ENCODE results near the gene CHRND.

CHRND gene

DNA sequence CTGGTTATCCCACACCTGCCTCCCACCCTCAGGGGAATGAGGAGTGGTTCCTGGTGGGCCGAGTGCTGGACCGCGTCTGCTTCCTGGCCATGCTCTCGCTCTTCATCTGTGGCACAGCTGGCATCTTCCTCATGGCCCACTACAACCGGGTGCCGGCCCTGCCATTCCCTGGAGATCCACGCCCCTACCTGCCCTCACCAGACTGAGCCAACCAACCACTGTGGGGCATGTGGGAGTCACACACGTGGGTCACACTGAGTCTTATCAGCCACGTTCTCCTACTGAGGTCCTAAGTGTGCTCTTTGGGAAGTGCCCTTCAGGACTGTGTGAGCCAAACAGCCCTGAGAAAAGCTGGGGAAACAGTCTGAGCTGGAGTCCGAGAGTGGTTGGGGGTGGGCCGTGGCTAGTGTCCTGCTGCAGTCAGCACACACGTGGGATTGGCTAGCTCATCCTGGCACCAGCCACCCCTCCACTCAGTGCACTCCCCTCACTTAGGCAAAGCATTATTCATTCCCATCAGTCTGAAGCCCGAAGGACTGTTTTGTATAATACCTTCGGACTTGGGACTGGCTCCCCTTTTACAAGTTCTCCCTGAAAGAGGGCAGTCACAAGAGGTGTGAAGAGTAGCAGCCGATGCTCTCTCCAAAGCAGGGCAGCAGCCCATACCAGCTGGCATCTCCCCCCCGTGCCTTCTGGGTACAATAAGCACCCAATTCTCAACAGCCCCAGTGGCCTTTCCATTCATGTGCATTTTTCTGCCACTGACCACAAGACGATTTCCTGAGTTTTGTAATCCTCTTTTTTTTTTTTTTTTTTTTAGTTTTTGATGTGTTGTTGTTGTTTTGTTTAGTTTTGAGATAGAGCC, 19.8 kb downstream of the CHRND start:
- Histone ChIP-seq H3K4me3 (ENCODE audit: low read depth, low read length) (no peak overlapping the region), H2AFZ (ENCODE audit: low read length, unreplicated experiment) (no peak overlapping the region), H3K27me3 (ENCODE audit: insufficient read depth, low read length) (no peaks in the 10 kb centered on the region), H3K79me2 (ENCODE audit: control insufficient read depth, insufficient read depth, low read length, unreplicated experiment) (peaks cover 21% of the 10 kb centered on the region), H3K4me1 (ENCODE audit: control insufficient read depth, insufficient read depth, low read length, unreplicated experiment) (no peaks in the 10 kb centered on the region), H3K36me3 (ENCODE audit: insufficient read depth, low read length) (peaks cover 17% of the 10 kb centered on the region; the same call in 1 of the 2 replicates), H3K27ac (ENCODE audit: low read depth, low read length) (no peak overlapping the region)

DNA sequence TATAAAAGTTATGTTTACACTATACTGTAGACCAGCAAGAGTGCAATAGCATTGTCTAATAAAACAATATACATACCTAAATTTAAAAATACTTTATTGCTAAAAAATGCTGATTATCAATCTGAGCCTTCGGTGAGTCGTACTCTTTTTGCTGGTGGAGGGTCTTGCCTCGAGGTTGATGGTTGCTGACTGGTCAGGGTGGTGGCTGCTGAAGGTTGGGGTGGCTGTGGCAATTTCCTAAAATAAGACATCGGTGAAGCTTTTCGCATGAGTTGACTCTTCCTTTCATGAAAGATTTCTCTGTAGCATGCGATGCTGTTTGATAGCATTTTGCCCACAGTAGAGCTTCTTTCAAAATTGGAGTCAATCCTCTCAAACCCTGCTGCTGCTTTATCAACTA, 22.0 kb downstream of the CHRND start:
- H3K79me2 ChIP-seq (ENCODE audit: control insufficient read depth, insufficient read depth, low read length, unreplicated experiment), result peaks cover 42% of the 10 kb centered on the region
- H3K36me3 ChIP-seq (ENCODE audit: insufficient read depth, low read length), result peaks cover 17% of the 10 kb centered on the region; the same call in 1 of the 2 replicates
- no peak overlapping the region for H2AFZ ChIP-seq (ENCODE audit: low read length, unreplicated experiment)
- H3K4me3 ChIP-seq (ENCODE audit: low read depth, low read length), result no peak overlapping the region
- H3K4me1 ChIP-seq (ENCODE audit: control insufficient read depth, insufficient read depth, low read length, unreplicated experiment), result peaks cover 5% of the 10 kb centered on the region
- no peak overlapping the region for H3K27ac ChIP-seq (ENCODE audit: low read depth, low read length)
- no peaks in the 10 kb centered on the region for H3K27me3 ChIP-seq (ENCODE audit: insufficient read depth, low read length)

DNA sequence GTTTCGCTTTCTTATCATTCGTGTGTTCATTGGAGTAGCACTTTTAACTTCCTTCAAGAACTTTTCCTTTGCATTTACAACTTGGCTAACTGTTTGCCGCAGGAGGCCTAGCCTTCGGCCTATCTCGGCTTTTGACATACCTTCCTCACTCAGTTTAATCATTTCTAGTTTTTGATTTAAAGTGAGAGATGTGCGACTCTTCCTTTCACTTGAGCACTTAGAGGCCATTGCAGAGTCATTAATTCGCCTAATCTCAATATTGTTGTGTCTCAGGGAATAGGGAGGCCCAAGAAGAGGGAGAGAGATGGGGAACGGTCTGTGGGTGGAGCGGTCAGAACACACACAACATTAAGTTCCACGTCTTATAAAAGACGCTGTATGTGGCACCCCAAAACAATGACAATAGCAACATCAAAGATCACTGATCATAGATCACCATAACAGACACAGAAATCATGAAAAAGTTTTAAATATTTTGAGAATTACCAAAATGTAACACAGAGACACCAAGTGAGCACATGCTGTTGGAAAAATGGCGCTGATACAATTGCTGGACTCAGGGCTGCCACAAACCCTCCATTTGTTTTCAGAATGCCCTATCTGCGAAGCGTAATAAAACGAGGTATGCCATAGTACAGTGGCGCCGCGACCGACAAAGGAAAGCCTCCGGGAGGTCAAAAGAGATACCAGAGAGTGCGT, 23.8 kb downstream of the CHRND start:
- H2AFZ ChIP-seq (ENCODE audit: low read length, unreplicated experiment), result peak overlapping the region; percentile 92
- H3K27ac ChIP-seq (ENCODE audit: low read depth, low read length), result peak overlapping the region; percentile 98
- peaks cover 5% of the 10 kb centered on the region for H3K4me1 ChIP-seq (ENCODE audit: control insufficient read depth, insufficient read depth, low read length, unreplicated experiment)
- peaks cover 20% of the 10 kb centered on the region; the same call in 1 of the 2 replicates for H3K36me3 ChIP-seq (ENCODE audit: insufficient read depth, low read length)
- peak overlapping the region; percentile 89 for H3K4me3 ChIP-seq (ENCODE audit: low read depth, low read length)
- H3K79me2 ChIP-seq (ENCODE audit: control insufficient read depth, insufficient read depth, low read length, unreplicated experiment), result peaks cover 60% of the 10 kb centered on the region
- H3K27me3 ChIP-seq (ENCODE audit: insufficient read depth, low read length), result no peaks in the 10 kb centered on the region

DNA sequence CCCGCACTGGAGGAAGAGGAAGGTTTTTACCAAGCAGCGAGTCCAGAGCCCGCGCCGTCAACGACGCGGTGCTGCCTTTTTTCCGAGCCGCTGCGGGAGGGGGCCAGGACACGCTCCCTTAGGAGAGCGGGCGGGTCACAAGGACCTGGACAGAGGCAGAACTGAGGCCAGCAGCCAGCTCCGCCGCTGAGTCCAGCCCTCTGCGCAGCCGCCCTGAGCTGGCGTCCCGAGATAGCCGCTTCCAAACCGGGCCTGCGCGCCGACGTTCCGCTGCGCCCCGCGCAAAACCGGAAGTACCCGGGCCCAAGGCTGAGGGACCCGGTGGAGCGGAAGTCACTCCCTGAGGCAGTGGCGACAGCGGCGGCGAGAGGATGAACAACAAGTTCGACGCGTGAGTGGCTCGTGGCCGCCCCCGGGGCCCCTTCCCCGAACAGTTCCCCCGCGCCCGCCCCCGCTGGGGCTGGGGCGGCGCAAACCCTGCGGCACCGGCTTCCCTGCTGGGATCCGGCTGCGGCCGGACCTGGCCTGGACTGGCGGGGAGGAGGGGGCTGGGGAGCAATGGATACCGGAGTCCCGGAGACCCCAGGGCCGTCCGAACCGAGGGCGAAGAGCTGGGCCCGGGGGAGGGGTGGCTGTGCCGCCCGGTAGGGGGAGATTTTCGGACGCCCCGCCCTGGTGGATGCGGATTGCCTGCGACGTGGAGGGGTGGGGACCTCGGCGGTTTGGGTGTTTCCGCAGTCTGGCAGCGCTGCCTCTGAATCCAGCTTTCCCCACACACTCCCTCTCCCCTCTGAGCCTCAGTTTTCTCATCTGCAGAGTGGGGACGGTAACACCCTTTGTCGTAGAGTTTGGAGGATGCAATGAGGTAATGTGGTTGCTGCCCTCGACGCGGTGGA, 24.6 kb downstream of the CHRND start, which contains the start of the genes EIF4E2 and TIGD1:
Gene EIF4E2 (plus strand): TSS at position 336 of the 896 bp plus-strand sequence. CDS start 36 bp downstream, at position 372.
Gene TIGD1 (minus strand): TSS at position 204 of the 896 bp plus-strand sequence. CDS start 675 bp downstream, outside the sequence.
- H3K79me2 ChIP-seq (ENCODE audit: control insufficient read depth, insufficient read depth, low read length, unreplicated experiment), result peaks cover 68% of the 10 kb centered on the region
- H2AFZ ChIP-seq (ENCODE audit: low read length, unreplicated experiment), result peak within 1 kb of the TSS; percentile 92
- peak within 1 kb of the TSS; percentile 89 for H3K4me3 ChIP-seq (ENCODE audit: low read depth, low read length)
- no peaks in the 10 kb centered on the region for H3K27me3 ChIP-seq (ENCODE audit: insufficient read depth, low read length)
- H3K27ac ChIP-seq (ENCODE audit: low read depth, low read length), result peak within 1 kb of the TSS; percentile 98
- peaks cover 5% of the 10 kb centered on the region for H3K4me1 ChIP-seq (ENCODE audit: control insufficient read depth, insufficient read depth, low read length, unreplicated experiment)
- peaks cover 20% of the 10 kb centered on the region; the same call in 1 of the 2 replicates for H3K36me3 ChIP-seq (ENCODE audit: insufficient read depth, low read length)

DNA sequence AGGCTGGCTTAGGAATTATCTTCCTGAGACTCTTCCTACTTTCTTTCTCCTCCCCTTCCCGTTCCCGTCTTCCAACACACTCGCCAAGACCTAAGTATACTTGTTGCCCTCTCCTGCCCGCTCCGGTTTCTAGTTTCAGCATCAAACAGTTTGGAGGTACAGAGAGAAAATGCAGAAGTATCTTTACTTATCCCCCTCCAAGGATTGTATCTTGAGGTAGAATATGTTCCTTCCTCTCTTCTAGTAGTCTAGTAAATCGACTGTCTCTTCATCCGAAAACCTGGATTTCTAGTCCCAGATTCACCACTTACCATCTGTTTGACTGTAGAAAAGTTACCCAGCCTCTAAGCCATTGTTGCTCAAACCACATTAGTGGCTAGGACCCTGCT, 25.3 kb downstream of the CHRND start:
- Histone ChIP-seq H3K27ac (ENCODE audit: low read depth, low read length) (peak overlapping the region; percentile 98), H3K4me3 (ENCODE audit: low read depth, low read length) (peak overlapping the region; percentile 89), H3K4me1 (ENCODE audit: control insufficient read depth, insufficient read depth, low read length, unreplicated experiment) (peaks cover 5% of the 10 kb centered on the region), H2AFZ (ENCODE audit: low read length, unreplicated experiment) (peak overlapping the region; percentile 39), H3K79me2 (ENCODE audit: control insufficient read depth, insufficient read depth, low read length, unreplicated experiment) (peaks cover 74% of the 10 kb centered on the region), H3K36me3 (ENCODE audit: insufficient read depth, low read length) (peaks cover 20% of the 10 kb centered on the region; the same call in 1 of the 2 replicates), H3K27me3 (ENCODE audit: insufficient read depth, low read length) (no peaks in the 10 kb centered on the region)

DNA sequence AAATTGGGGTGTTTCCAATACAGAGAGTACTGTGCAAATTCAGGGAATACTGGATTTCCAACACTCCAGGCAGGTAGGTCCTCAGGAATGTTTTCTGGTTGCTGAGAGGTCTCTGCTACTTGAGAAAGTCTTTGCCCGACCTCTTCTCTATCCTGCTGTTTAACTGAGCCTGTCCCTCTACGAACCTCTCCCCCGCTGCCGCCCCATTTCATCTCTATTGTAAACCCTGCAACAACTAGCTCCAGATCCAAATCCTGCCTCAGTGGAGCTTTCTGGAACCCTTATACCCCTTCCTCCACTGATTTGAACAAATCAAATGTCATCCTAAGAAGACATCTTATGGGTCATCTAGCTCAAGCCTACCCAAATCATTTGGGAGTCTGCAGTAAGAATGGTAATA, 25.8 kb downstream of the CHRND start:
- H3K79me2 ChIP-seq (ENCODE audit: control insufficient read depth, insufficient read depth, low read length, unreplicated experiment), result peaks cover 80% of the 10 kb centered on the region
- peaks cover 5% of the 10 kb centered on the region for H3K4me1 ChIP-seq (ENCODE audit: control insufficient read depth, insufficient read depth, low read length, unreplicated experiment)
- no peak overlapping the region for H3K27ac ChIP-seq (ENCODE audit: low read depth, low read length)
- H2AFZ ChIP-seq (ENCODE audit: low read length, unreplicated experiment), result no peak overlapping the region
- peaks cover 16% of the 10 kb centered on the region; the same call in 1 of the 2 replicates for H3K36me3 ChIP-seq (ENCODE audit: insufficient read depth, low read length)
- peak overlapping the region; percentile 89 for H3K4me3 ChIP-seq (ENCODE audit: low read depth, low read length)
- no peaks in the 10 kb centered on the region for H3K27me3 ChIP-seq (ENCODE audit: insufficient read depth, low read length)

DNA sequence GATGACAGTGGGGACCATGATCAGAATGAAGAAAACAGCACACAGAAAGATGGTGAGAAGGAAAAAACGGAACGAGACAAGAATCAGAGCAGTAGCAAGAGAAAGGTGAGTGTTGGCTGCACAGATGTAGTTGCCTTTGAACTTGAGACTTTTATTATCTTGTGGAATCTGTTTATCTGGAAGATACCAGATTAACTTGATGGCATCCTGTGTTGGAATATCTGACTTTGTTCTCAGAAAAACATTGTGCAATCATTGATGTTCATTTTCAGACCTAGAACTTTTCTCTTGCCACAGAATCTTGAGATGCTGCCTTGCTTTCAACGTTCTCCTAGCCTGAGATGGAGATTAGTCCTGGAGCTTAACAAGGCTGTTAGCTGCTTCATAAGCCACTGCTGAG, 30.5 kb downstream of the CHRND start:
- peaks cover 54% of the 10 kb centered on the region for H3K79me2 ChIP-seq (ENCODE audit: control insufficient read depth, insufficient read depth, low read length, unreplicated experiment)

DNA sequence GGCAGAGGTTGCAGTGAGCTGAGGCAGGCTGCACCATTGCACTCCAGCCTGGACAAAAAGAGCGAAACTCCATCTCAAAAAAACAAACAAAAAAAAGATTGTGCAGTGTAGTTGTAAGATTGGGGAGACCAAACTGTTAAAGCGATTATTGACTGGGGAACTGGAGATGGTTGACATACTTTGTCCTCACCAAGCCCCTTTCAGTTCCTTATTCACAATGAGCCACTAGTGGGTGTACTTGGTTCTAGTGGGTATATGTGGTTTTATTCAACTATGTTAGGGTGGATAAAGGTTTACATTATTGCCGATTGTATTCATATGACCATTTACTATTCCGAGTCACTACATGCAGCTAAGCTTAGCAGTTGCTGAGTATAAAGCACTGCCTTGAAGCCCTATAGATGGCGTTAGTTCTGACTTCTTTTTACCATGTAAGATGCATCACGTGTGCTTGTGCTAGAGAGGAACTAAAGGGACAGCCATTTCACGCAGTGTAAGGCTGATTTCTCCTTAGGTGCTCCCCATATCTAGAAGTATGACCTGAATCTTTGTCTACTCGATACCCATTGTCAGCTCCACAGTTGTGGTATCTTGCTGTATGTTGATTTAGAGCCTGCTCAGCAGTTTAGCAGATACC, 36.7 kb downstream of the CHRND start:
- Histone ChIP-seq H3K4me1 (ENCODE audit: control insufficient read depth, insufficient read depth, low read length, unreplicated experiment) (peaks cover 7% of the 10 kb centered on the region), H2AFZ (ENCODE audit: low read length, unreplicated experiment) (no peak overlapping the region), H3K79me2 (ENCODE audit: control insufficient read depth, insufficient read depth, low read length, unreplicated experiment) (no peaks in the 10 kb centered on the region), H3K36me3 (ENCODE audit: insufficient read depth, low read length) (peaks cover 16% of the 10 kb centered on the region), H3K27me3 (ENCODE audit: insufficient read depth, low read length) (no peaks in the 10 kb centered on the region), H3K27ac (ENCODE audit: low read depth, low read length) (no peak overlapping the region), H3K4me3 (ENCODE audit: low read depth, low read length) (no peak overlapping the region)

More for the DNA sequence above, 30.5 kb downstream of the CHRND start:
- no peak overlapping the region for H2AFZ ChIP-seq (ENCODE audit: low read length, unreplicated experiment)
- no peaks in the 10 kb centered on the region for H3K27me3 ChIP-seq (ENCODE audit: insufficient read depth, low read length)
- peaks cover 15% of the 10 kb centered on the region; the same call in 1 of the 2 replicates for H3K36me3 ChIP-seq (ENCODE audit: insufficient read depth, low read length)
- H3K27ac ChIP-seq (ENCODE audit: low read depth, low read length), result no peak overlapping the region
- no peak overlapping the region for H3K4me3 ChIP-seq (ENCODE audit: low read depth, low read length)
- H3K4me1 ChIP-seq (ENCODE audit: control insufficient read depth, insufficient read depth, low read length, unreplicated experiment), result peaks cover 5% of the 10 kb centered on the region

DNA sequence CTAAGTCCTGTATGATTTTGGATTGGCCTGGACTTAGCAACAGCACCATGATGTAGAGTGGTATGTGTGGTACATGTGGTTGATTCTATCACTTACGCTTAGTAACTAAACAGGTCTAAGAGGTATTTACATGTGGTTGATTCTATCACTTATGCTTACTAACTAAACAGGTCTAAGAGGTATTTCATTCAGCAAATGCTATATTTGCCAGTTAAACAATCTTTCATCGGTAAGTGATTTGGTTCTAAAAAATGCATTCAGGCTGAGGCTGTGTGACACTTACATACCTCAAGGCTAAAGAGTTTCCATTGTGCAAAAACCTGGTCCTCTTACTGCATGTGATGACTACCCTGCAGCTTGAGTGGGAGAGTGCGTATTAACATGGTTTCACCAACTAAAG, 37.6 kb downstream of the CHRND start:
- peaks cover 16% of the 10 kb centered on the region for H3K4me1 ChIP-seq (ENCODE audit: control insufficient read depth, insufficient read depth, low read length, unreplicated experiment)
- no peak overlapping the region for H3K27ac ChIP-seq (ENCODE audit: low read depth, low read length)
- H2AFZ ChIP-seq (ENCODE audit: low read length, unreplicated experiment), result no peak overlapping the region
- peaks cover 12% of the 10 kb centered on the region for H3K36me3 ChIP-seq (ENCODE audit: insufficient read depth, low read length)
- H3K79me2 ChIP-seq (ENCODE audit: control insufficient read depth, insufficient read depth, low read length, unreplicated experiment), result no peaks in the 10 kb centered on the region
- no peaks in the 10 kb centered on the region for H3K27me3 ChIP-seq (ENCODE audit: insufficient read depth, low read length)
- no peak overlapping the region for H3K4me3 ChIP-seq (ENCODE audit: low read depth, low read length)
